KBM-7 (cell line): ENCODE results near the gene TEDC1.
"Not testable (repeated sequence)": the region's sequence is repeated elsewhere in the genome, so short reads cannot be mapped to it uniquely, and the experiment has no call there.

Source experiments
- DNase-seq: peaks from one replicate; pipeline ENCODE4 v3.0.0-alpha.2; 2015
- in situ Hi-C: fragments of 300-500 bp; cut with MboI; formaldehyde crosslinking; loops from 2 replicates; pipeline ENCODE4 v1.14.3; 2020; ENCODE audit warnings: low sequenced_read_pairs, low pct_unique_long_range_greater_than_20kb, mixed read lengths

Gene TEDC1

DNA sequence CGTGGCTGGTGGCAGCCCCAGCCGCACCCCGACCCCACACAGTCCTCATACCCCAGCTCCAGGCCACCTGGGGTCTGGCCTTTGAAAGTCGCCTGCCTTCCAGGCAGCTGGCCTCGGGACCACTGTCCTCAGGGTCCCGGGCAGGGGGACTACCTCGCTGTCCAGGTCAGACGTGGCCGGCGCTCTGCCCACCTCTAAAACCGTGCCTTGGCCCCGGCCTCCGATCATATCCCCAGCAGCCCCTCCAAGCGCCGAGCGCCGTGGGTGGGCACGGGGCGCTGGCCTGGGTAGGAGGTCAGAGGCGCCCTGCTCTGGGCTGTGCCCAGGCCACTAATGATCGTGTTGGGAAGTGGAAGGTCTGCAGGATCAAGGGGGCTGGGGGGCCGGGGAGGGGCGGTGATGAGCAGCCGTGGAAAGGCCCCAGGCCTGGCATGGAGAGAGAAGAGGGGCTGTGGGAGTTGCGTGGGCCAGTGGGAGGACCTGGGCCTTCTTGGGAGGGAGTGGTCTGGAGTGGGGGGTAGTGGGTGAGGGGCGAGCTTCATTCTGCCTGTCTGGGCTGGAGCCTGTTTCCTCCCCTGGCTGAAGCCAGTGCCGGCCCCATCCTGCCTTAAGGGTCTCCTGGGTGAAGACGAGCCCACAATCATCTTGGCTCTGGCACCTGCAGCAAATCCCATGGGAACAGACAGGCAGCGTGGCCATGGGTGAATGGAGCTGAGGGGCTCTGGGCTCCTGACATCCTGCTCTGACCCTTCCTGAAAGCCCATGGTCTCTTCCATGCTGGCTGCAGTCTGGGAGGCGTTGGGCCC is 40.2 kb downstream of the TEDC1 start:
- in situ Hi-C loops: no loop called here

DNA sequence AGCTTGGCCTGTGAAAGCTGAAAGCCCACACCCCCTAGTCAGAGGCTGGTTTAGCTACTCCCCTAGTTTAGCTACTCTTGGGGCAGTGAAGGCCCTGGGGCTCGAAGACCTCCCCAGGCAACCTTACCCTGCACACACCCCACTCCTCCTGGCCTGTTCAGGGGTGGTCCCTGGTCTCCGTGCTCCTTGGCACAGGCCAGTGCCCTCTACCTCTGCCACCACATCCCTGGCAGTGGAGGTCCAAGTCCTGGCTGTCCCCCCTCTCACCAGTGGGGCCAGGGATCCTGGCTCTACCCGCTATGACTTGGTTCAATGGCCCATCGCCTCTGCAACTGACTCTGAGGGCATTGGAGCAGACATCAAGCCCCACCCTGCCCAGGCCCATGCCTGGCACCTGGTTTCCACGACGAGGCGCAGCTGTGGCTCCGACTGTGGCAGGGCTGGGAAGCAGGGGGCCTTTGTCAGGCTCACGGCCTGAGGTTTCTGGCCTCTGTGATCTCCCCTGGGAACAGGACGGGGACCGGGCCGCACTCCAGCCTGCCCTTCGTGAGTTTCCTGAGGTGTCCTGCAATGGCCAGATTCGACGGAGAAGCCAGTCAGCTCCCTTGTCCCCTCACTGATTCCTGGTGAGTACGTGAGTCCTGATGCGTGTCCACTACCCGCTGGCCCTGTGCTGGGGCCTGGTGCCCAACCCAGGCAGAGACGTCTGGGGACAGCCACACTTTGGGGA is 41.0 kb downstream of the TEDC1 start:
- in situ Hi-C loops: no loop called here
- DNase-seq: no peak

More for the DNA sequence above, 40.2 kb downstream of the TEDC1 start:
- DNase-seq: no peak

DNA sequence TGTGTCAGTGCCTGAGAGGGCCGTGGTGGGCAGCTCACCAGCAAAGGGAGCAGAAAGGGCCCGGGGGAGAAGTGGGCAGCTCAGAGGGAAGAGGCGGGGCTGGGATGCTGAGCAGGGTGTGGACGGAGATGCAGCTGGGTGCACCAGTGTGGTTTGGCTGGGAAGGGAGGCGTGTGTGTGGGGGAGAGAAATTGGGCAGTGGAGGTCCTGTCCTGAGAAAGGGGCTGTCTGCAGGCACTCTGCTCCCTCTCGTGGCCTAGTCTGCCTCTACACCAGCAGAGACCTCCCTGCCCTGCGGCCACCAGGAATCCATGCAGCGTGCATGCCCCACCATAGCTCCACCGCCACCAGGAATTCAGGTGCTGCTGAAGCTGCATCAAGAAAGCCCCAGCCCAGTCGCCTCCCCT is 41.7 kb downstream of the TEDC1 start:
- in situ Hi-C loops: no loop called here

DNA sequence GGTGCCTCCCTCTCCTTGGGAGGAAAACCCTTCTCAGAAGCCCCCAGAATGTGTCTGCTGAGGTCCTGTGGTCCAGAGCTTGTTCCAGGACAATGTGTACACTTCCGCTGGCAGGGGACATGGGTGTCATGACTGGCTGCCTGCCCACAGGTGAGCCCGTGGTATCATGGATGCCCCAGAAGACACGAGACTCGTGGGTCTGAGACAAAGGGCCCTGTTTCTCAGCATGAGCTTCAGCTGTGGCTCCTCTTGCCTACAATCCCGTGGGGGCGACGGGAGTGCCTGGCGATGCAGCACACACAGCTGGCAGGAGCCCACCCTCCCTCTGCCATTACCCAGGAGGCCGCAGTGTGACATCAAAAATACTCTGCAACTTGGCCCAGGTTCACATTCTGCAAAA is 42.3 kb downstream of the TEDC1 start:
- in situ Hi-C loops: no loop called here
- DNase-seq: no peak

More for the DNA sequence above, 41.7 kb downstream of the TEDC1 start:
- DNase-seq: peak; percentile 72

DNA sequence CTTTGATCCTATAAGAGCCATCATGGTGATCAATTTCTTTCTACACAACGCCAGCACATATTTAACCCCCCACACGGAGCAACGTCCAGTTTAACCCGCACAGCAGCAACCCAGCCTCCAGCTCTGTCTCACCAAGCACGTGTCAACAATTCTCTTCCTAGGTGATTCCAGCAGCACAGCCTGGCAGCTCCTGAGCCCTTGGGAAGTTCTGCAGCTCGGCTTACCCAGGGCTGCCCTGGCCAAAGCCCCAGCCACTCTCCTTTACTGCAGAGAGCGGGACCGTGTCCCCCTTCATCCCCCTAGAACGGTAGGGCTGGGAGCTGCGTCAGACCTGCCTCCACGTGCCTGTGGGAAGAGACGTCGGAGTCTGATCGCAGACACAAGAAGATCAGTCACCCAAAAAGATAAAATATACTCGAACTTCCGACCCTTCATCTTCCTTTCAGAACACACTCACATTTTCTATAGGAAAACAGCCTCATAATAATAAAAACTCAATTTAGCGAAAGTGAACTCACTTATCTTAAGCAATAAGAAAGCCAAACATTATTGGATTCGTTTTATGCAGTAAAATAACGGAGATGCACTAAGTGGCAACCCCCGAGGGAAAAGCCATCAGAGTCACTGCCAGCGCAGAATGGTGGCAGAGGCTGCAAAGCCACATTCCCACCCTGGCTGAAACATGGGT is 42.9 kb downstream of the TEDC1 start:
- DNase-seq: no peak
- in situ Hi-C loops: no loop called here

DNA sequence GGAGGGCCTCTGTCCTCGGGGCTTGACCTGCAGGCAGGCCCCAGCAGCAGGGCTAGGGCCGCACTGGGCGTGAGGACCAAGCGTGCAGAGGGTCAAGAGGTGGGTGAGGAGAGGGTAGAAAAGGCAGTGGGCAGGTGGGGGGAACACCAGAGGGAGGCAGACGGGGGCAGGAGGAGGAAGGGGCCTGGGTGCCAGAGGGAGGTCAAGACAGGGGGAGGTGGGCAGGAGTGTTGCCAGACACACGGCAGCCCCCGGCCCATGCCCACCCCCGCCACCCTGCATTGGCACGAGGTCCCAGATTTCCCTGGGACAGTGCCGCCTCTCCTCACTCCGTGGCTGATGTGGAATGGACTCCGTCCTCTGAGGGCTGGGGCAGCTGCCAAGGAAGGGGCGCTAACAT is 43.5 kb downstream of the TEDC1 start:
- in situ Hi-C loops: no loop called here
- no peak for DNase-seq

DNA sequence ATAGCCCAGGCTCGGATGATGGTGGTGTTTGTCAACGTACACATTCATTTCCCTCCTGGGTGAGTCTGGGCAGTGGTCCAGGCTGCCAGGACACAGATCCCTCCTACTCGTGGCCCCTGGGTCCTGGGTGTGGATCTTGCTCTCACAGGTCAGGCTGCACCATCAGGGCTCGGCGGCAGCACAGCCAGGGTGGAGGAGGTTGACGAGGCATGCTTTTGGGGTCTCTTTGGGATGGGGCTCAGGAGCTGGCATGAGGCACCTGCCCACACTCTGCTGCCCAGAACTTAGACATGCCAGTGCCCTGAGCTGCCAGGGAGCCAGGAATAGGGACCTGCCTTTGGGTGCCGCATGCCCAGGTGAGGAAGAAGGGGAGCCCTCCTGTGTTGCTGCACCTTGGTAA is 45.0 kb downstream of the TEDC1 start:
- in situ Hi-C loops: no loop called here
- no peak for DNase-seq

DNA sequence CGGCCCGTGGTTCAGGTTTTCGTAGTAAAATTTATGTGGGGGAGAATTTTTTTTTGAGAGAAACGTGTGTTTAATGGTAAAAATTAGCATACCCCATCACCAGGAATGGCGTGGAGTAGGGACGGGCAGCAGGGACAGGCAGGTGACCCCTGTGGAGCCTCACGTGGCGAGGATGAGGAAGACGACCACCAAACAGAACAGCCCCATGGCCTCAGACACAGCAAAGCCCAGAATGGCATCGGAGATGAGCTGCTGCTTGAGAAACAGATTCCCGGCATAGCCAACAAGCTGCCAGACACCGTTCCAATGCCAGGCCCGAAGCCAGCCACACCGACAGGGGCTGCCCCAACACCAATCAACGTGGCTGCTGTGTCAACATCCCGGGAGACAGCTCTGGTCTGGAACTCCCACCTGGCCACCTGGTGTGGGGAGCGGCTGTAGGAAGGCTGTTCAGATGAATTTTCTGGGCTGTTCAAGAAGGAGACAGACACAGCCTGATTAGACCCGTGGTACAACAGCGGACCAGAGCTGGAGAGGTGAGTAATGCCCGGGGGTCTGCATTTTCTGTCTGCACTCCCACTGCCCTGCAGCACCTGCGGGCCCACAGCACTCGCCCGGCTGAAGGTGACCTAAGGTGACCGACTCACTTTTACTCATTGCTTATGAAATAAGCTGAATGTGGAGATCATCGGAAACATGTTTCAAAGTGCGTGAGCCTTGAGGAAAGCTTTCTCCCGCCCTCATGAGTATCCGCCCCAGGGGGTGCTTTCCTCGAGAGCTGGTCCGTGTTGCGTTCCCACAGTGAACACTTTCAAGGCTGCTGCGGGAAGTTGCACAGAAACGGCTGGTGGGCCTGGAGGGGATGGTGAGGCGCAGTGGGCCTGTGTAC is 45.9 kb downstream of the TEDC1 start:
- in situ Hi-C loops: no loop called here

DNA sequence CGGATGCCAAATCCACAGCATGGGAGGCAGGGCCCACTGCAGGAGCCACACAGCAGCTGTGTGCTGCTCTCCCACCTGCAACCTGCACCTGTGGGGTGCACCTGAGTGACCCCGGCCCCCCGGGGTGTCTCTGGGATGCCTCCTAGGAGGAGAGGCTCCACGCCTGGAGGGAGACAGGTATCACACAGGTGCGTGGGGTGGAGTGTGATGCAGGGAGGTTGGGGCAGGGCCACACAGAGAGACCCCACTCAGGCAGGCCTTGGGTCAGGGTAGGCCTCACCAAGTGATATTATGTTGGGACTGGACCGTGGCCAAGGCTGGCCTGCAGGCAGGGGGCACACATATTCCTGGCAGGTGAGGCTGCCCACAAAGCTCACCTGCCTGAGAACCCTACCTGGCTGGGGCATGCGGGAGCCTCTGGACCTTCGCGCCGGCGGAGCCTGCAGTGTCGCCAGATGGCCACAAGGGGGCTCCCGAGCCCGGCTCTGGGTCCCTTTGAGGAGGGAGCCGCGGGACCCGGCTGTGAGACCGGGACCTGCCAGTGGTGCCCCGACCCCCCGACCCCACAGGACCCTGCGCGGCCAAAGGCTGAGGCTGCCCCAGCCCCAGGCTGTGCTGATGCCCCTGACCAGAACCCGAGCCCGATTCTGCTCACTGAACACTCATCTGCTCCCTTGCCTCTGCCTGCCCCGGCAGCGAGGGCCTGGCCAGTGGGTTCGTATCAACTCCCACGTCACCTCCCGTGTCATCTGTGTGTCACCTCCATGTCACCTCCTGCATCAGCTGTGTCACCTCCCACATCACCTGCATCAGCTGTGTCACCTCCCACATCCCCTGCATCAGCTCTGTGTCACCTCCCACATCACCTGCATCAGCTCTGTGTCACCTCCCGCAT is 46.8 kb downstream of the TEDC1 start:
- peak; percentile 51 for DNase-seq
- in situ Hi-C loops: no loop called here

More for the DNA sequence above, 45.9 kb downstream of the TEDC1 start:
- DNase-seq: no peak

DNA sequence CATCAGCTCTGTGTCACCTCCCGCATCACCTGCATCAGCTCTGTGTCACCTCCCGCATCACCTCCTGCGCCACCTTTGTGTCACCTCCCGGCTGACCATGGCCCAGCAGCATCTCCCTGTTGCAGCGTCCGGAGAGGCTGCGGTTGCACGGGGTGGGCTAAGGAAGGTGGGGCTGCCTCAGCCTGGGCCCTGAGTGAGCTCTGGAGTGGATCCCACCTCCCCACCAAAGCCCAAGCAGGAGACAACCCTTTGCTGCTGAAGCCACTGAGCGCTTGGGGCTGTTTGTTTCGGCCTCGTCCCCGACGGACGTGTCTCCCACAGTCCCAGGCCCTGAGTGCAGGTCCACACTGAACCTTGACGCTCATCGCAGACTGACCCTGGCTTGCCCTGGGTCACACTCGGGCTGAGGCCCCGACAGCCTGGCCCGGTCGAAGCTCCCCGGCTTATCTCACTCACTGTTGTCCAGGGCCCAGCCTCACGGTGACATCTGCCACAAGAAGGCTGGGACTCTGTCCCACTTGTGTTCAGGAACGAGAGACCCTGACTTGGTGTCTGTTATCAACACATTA is 47.5 kb downstream of the TEDC1 start:
- no peak for DNase-seq
- in situ Hi-C loops: no loop called here

DNA sequence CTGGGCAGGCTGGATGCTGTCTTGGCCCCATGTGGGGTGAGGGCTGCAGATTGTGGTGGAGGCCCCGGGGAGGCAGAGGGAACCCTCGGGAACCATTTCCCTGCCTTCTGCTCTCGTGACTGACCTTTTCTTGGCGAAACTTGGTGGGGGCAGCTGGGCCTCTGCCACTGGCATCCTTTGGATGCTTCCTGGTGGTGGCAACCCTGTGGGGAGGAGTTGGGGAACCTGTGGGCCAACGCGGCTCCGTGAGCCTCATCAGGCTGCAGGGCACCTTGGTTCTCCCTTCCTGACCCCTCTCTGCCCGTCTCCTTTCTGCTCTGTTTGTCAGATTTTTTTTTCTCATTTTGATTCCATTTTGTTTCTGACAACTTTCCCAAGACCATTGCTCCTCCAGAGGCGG is 49.8 kb downstream of the TEDC1 start:
- in situ Hi-C loops: no loop called here
- DNase-seq: no peak

DNA sequence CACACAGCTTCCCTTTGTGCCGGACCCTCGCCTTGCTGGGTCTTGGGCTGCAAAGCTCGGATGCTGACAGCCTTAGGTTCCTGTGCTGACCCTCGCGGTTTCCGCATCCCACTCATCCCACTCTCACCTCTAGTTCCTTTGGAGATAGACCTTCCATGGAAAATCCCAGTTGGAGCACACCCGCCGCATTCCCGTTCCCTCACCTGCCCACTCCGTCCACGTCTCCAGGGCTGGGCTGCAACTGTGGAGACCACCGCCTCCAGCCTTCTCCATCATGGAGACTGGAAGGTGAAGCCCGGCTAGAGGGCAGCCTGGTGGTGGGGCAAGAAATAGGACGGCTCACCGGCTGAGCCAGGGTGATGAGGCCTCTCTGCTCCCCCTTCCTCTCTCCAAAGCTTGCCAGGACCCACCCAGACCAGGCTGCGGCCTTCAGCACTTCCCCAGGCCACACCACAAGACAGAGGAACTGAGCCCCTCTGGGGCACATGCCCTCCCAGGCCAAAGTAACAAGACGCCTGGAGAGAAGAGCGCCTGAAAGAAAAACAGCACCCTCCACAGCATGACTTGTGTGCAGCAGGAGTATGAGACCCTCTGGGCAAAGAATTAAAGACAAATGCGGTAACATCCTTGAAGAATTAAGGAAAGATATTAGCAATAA is 50.3 kb downstream of the TEDC1 start:
- in situ Hi-C loops: no loop called here
- no peak for DNase-seq

DNA sequence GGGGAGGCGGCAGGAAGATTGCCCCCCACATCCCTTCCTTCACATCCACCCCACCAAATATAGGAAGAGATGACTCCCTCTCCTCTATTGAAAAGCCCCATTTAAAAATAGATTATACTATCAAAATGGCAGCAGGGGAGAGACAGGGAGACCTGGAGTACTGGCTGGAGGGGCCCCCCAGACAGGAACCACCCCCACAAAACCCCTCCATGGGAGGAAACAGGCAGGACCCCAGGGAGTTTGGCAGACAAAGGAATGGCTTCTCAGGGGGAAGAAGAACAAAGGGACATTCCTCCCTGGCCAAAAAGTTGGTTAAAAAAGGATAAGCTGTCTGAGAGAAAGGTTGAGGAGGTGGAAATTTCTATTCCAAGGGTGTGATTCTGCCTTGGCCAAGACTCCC is 54.6 kb downstream of the TEDC1 start:
- in situ Hi-C loops, DNase-seq: not testable (repeated sequence)

DNA sequence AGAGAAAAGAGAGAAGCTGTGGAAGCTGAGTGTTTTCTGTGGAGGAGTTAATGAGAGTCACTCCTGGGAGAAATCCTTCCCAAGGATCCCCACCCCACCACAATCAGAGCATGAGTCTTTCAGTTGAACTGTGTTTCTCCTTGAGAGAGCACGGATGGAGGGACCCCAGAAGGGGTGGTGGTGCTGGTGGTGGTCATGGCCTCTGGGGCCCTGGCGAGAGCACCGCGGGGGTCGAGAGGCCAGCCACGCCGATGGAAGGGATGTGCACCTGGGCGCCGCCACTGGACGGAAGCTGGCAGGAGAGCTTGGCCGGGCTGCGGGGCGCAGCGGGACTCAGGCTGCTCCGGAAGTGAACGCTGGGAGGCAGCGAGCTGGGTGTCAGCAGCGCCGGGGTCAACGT is 55.4 kb downstream of the TEDC1 start:
- not testable (repeated sequence) for DNase-seq

DNA sequence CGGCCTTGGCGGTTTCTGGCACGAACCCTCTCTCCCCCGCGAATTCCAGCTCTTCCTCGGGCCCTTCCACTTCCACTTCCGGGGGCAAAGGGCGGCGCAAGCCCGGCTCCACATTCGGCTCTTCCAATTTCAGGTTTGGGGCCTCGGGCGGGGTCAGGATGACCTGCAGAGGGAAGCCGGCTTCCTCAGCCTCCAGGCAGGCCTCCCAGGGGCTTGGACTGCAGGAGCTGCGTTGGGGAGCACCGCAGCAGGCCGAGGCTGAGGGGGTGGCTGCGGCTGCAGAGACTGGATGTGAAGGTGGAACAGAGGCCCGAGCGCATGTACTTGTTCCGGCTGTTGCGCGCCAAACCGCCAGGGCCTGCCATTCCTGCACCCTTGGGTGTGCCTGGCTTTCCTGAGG is 56.0 kb downstream of the TEDC1 start:
- DNase-seq, in situ Hi-C loops: not testable (repeated sequence)

More for the DNA sequence above, 55.4 kb downstream of the TEDC1 start:
- in situ Hi-C loops: not testable (repeated sequence)

DNA sequence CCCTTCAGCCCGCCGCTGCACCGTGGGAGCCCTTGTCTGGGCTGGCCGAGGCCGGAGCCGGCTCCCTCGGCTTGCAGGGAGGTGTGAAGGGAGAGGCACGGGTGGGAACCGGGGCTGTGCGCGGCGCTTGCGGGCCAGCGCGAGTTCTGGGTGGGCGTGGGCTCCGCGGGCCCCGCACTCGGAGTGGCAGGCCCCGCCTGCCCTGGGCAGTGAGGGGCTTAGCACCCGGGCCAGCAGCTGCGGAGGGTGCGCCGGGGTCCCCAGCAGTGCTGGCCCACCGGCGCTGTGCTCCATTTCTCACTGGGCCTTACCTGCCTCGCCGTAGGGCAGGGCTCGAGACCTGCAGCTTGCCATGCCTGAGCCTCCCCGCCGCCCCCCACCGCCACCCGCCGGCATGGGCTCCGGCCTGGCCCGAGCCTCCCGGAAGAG is 56.7 kb downstream of the TEDC1 start:
- in situ Hi-C loops: no loop called here
- no peak for DNase-seq
